ENCODE results near the gene RESF1. TPM values are rescaled to one million over a fixed set of nuclear protein-coding genes. Genes with fewer than 3 reads are reported as not detected.

RESF1 gene
- total RNA-seq, 3 donors from 2014 or later, result 75.0 to 123 (median 99.6) TPM

DNA sequence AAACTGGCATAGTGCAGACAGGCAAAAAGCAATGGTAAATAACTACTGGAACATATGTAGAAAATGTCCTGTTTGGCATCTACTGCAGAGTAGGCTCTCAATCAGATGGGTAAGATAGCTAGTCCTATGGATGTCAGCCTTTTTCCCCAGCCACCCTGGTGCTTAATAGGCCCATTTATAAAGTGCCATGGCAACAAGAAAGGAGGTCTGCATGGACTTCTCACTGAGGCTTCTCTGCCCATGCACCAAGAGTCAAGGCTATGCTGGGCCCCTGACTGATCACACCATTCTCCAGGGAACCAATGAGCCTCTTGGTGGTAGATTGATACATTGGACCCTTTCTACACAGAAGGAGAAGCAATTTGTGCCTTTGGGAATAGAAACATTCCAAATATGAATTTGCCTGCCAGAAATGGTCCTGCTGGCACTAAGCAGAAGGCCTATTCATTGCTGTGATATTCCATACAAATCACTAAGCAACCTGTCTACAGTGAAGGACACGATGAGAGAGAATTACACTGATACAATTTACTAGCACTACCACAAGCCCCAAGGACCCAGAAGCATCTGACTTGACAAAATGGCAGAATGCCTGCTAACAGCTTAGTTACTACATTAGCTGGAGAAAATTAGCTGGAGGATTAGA lies 43.8 kb downstream of the RESF1 start:
- DNase-seq (ENCODE audit: low spot score in 2 of 2), result no peak
- TF ChIP-seq POLR2A (IDR thresholded peaks at IDR 0.05) (no peak), POLR2AphosphoS5 (IDR thresholded peaks at IDR 0.05) (no peak)
- TF ChIP-seq, protein P1, sequence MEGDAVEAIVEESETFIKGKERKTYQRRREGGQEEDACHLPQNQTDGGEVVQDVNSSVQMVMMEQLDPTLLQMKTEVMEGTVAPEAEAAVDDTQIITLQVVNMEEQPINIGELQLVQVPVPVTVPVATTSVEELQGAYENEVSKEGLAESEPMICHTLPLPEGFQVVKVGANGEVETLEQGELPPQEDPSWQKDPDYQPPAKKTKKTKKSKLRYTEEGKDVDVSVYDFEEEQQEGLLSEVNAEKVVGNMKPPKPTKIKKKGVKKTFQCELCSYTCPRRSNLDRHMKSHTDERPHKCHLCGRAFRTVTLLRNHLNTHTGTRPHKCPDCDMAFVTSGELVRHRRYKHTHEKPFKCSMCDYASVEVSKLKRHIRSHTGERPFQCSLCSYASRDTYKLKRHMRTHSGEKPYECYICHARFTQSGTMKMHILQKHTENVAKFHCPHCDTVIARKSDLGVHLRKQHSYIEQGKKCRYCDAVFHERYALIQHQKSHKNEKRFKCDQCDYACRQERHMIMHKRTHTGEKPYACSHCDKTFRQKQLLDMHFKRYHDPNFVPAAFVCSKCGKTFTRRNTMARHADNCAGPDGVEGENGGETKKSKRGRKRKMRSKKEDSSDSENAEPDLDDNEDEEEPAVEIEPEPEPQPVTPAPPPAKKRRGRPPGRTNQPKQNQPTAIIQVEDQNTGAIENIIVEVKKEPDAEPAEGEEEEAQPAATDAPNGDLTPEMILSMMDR (IDR thresholded peaks at IDR 0.05), result no peak
- Histone ChIP-seq H3K36me3 (no peaks in the 10 kb centered on the region), H3K4me3 (no peak overlapping the region), H3K4me1 (no peaks in the 10 kb centered on the region), H3K27me3 (no peaks in the 10 kb centered on the region), H3K9me3 (no peaks in the 10 kb centered on the region), H3K27ac (no peak overlapping the region)
- intact Hi-C loops (cut with DNase I; ENCODE audit: low total_unique reads), result no loop called here

DNA sequence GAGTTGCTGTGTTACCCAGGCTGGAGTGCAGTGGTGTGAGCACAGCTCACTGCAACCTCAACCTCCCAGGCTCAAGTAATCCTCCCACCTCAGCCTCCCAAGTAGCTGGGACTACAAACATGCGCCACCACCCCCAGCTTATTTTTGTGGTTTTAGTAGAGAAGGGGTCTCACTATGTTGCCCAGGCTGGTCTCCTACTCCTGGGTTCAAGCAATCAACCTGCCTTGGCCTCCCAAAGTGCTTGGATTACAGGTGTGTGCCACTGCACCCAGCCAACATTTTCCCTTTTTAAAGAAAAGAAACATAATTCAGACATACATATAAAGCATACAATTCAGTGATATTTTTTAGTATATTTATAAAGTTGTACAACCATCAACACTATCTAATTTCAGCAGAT lies 44.4 kb downstream of the RESF1 start:
- Histone ChIP-seq H3K27ac (no peak overlapping the region), H3K4me3 (no peak overlapping the region), H3K4me1 (no peaks in the 10 kb centered on the region), H3K9me3 (no peaks in the 10 kb centered on the region), H3K36me3 (no peaks in the 10 kb centered on the region), H3K27me3 (no peaks in the 10 kb centered on the region)
- no peak for DNase-seq (ENCODE audit: low spot score in 2 of 2)
- TF ChIP-seq POLR2A (IDR thresholded peaks at IDR 0.05) (no peak), POLR2AphosphoS5 (IDR thresholded peaks at IDR 0.05) (no peak)
- TF ChIP-seq, protein P1 (IDR thresholded peaks at IDR 0.05), result no peak
- intact Hi-C loops (cut with DNase I; ENCODE audit: low total_unique reads), result no loop called here

DNA sequence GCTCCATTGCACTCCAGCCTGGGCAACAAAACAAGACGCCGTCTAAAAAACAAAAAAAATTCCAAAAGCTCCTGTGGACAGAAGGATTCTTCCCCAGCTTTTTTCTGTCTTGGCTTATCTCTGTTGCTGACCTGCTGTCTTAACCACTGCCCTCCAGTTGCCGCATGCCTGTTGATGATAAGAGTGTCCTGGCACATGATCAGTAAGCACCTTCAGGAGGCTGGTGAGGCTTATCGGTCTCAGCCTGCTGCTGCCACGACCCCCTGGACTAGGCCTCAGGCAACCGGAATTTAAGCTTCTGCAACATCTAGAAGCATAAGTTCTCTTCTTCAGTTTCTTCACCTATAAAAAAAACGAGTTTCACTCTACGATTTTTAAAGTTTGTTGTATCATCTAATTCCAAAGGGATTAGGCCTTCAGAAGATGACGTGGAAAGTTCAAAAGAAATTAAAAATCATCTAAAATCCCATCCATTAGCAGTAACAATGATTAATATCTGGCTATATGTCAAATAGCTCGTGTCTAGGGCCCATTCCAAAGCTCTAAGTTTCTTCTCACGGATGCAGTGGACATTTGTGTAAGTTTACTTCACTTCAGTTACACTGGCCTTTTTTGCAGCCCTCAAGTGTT lies 46.4 kb downstream of the RESF1 start:
- intact Hi-C loops (cut with DNase I; ENCODE audit: low total_unique reads), result no loop called here
- H3K4me1 ChIP-seq, result no peaks in the 10 kb centered on the region
- no peaks in the 10 kb centered on the region for H3K27me3 ChIP-seq
- no peak overlapping the region for H3K27ac ChIP-seq
- no peak for DNase-seq (ENCODE audit: low spot score in 2 of 2)
- H3K4me3 ChIP-seq, result no peak overlapping the region
- H3K36me3 ChIP-seq, result no peaks in the 10 kb centered on the region
- TF ChIP-seq, protein P1 (IDR thresholded peaks at IDR 0.05), result no peak
- TF ChIP-seq POLR2AphosphoS5 (IDR thresholded peaks at IDR 0.05), result no peak
- TF ChIP-seq POLR2A (IDR thresholded peaks at IDR 0.05), result no peak
- H3K9me3 ChIP-seq, result no peaks in the 10 kb centered on the region

Other genes with a start within 250 kb of the RESF1 start
- 10 to 100 TPM; 10.9 to 23.7 (median 16.4) TPM for gene AMN1, start 230.4 kb upstream of the RESF1 start, total RNA-seq
- gene BICD1, start 147.4 kb downstream of the RESF1 start, total RNA-seq, result 10 to 100 TPM in 2 of 3 donors, 1 to 10 TPM in 1; 7.2 to 31.5 (median 18.4) TPM